ENCODE results near the gene CDHR5.

Gene CDHR5

DNA sequence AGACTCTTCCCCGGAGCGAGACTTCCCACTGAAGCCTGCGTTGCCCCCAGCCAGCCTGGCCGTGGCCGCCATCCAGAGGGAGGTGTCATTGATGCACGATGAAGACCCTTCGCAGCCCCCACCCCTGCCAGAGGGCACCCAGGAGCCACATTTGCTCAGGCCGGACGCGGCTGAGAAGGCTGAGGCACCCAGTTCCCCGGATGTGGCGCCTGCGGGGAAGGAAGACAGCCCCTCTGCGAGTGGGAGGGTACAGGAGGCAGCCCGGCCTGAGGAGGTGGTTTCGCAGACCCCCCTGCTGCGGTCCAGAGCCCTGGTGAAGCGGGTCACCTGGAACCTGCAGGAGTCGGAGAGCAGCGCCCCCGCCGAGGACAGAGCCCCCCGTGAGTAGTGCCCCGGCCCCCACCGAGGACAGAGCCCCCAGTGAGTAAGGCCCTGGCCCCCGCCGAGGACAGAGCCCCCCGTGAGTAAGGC lies 15.4 kb downstream of the CDHR5 start:
- DNase-seq: no peak

DNA sequence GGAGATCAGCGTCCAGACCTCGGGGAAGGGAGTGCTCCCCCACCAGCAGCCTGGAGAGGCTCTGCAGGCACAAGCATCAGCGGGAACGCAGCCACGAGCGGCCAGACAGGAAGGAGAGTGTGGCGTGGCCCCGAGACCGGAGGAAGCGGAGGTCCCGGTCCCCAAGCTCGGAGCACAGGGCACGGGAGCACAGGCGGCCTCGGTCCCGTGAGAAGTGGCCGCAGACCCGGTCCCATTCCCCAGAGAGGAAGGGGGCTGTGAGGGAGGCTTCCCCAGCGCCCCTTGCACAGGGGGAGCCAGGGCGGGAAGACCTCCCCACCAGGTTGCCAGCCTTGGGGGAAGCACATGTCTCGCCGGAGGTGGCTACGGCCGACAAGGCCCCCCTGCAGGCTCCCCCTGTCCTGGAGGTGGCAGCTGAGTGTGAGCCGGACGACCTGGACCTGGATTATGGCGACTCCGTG lies 15.9 kb downstream of the CDHR5 start:
- DNase-seq: no peak

DNA sequence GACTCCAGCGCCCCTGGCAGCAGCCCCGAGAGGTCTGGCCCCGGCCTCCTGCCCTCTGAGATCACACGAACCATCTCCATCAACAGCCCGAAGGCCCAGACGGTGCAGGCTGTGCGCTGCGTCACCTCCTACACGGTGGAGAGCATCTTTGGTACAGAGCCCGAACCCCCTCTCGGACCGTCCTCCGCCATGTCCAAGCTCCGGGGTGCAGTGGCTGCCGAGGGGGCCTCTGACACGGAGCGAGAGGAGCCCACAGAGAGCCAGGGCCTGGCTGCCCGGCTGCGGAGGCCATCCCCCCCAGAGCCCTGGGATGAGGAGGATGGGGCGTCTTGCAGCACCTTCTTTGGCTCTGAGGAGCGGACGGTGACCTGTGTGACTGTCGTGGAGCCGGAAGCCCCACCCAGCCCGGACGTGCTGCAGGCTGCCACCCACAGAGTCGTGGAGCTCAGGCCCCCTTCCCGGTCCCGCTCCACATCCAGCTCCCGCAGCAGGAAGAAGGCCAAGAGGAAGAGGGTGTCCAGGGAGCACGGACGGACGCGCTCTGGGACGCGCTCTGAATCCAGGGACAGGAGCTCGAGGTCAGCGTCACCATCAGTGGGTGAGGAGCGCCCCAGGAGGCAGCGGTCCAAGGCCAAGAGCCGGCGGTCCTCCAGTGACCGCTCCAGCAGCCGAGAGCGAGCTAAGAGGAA lies 16.6 kb downstream of the CDHR5 start:
- no peak for DNase-seq

DNA sequence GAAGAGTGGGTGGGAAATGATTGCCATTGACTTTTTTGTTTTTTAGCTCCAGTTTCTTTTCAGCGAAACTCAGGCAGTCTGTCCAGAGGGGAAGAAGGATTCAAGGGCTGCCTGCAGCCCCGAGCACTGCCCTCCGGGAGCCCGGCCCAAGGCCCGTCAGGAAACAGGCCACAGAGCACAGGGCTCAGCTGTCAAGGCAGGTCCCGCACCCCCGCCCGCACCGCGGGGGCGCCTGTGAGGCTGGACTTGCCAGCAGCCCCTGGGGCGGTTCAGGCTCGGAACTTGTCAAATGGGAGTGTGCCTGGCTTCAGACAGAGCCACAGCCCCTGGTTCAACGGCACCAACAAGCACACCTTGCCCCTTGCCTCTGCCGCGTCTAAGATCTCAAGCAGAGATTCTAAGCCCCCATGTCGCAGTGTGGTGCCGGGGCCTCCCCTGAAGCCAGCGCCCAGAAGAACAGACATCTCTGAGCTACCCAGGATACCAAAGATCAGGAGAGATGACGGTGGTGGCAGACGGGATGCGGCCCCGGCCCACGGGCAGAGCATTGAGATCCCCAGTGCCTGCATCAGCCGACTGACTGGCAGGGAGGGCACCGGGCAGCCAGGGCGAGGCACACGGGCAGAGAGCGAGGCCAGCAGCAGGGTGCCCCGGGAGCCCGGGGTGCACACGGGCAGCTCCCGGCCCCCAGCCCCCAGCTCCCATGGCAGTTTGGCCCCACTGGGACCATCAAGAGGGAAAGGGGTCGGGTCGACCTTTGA lies 17.6 kb downstream of the CDHR5 start:
- no peak for DNase-seq

DNA sequence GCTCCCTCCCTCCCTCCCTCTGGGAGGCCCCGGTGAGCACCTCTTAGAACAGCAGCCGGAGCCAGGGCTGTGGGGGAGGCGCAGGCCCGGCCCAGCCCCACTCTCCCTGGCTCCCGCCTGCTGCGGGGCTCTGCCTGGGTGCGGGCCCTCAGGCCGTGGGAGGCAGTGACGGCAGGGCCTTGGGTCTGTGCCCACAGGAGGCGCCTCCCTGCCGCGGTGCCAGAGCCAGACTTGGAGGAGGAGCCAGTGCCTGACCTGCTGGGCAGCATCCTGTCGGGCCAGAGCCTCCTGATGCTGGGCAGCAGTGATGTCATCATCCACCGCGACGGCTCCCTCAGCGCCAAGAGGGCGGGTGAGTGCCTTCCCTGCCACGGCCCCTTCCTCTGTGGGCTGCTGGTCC lies 18.5 kb downstream of the CDHR5 start:
- no peak for DNase-seq

DNA sequence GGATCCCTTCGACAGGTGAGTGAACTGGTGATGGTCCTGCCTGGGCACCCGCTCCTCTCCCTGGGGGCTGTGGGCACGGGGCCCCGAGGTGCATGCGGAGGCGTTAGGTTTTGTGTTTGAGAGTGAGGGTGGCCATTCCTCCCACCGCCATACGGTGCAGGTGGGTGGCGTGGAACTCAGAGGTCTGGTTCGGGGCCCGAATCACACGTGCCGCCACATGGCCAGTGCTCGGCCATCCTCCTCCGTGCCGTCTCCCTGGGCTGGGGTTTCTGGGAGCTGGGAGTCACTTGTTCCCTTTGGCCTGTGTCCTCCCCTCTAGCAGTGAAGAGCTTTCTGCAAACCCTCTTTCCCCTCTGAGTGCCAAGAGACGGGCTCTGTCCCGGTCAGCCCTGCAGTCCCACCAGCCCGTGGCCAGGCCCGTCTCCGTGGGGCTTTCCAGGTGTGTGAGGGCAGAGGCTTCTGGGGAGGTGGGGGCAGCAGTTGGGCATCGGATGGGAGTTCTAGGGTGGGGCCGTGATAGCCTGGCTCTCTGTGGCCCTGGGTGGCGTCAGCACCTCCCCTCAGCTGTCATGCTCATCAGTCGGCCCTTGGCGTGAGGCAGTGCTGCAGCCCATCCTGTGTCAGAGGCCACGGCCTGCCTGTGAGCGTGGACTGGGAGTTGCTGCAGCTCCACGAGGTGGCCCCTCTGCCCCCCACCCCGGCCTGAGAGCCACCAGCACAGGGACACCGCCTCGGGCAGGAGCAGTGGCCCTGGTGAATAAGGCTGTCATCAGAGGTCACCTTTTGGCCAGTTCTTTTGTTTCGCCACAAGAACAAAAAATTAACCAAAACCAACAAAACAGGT lies 19.2 kb downstream of the CDHR5 start:
- DNase-seq: no peak

DNA sequence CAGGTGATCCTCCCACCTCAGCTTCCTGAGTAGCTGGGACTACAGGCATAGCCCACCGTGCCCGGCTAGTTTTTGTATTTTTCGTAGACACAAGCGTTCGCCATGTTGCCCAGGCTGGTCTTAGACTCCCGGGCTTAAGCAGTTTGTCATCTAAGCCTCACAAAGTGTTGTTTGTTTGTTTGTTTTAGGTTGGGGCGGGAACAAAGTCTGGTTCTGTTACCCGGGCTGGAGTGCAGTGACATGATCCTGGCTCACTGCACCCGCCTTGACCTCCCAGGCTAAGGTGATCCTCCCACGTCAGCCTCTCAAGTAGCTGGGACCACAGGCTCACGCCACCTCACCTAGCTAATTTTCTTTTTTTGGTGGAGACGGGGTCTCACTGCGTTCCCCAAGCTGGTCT lies 21.6 kb downstream of the CDHR5 start:
- DNase-seq: no peak

DNA sequence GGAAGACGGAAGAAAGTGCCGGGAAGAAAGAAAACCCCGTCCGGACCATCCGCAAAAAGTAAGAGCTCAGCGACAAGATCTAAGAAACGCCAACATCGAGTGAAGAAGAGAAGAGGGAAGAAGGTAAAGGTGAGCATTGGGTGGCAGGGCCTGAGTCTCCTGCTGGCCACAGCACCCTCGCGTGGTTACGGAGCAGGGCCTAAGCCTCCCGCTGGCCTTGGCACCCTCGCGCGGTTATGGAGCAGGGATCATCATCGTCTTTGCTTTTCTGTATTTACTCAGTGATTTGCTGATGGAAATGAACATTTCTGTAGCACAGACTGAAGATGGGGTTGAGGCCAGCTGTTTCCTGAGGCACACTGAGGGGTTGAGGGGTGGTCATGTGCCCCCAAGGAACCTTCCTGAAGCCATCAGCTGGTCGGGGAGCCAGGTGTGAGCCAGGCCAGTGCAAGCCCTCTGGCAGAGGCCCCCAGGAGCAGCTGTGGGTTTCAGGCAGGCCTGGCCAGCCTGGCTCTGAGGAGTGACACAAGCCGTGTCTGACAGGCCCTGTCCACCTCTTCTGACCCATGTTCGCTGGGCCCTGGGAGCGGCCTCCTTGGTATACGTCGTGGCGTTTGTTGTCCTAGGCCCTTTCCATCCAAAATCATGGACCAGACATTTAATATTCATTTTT lies 23.0 kb downstream of the CDHR5 start:
- no peak for DNase-seq

DNA sequence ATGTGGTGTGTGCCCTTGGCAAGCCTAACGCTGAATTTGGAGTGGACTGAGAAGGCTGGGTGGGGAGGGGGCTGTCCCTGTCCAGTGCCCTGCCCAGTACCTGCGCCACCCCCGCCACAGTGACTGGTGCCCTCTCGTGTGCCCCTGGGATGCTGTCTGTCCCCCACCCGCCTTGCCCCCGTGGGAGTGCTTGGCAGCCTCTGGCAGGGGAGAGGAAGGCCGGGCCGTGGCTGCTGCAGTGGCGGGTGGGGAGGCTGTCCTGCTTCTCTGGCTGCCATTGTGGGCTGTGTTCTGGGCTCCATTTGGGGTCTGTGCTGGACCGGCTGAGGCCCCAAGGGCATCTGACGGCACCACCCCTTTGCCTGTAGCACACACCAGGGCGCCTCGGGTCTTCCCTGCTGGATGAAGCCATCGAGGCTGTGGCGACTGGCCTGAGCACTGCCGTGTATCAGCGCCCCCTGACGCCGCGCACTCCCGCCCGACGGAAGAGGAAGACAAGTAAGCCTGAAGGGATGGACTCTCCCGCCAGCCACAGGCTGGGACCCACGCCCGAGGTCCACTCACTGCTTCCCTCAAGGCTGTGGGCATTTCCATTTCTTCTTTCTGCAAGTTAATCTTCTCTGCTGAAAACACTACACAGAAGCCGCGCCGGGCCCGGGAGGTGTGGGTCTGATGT lies 26.6 kb downstream of the CDHR5 start:
- no peak for DNase-seq

DNA sequence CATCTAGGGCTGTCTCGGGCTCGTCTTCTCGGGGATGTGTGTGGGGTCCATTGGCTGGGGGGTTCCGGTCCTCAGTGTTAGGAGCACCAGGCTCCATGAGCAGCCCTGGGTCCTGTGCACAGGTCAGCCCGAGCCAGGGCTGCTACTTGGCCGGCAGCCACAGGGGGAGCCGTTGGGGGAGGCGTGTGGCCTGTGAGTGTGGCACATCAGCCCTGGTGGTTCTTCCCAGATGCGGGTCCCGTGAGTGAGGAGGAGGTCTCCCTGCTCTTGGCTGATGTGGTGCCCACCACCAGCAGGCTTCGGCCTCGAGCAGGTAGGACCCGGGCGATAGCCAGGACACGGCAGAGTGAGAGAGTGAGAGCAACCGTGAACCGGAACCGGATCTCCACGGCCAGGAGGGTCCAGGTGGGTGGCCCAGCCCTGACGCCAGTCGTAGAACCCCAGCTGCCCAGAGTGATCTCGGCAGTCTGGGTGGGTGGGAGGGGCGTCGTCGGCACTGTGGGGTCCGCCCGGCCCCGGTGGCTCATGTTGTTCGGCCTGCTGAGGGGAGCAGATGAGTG lies 27.5 kb downstream of the CDHR5 start:
- no peak for DNase-seq

DNA sequence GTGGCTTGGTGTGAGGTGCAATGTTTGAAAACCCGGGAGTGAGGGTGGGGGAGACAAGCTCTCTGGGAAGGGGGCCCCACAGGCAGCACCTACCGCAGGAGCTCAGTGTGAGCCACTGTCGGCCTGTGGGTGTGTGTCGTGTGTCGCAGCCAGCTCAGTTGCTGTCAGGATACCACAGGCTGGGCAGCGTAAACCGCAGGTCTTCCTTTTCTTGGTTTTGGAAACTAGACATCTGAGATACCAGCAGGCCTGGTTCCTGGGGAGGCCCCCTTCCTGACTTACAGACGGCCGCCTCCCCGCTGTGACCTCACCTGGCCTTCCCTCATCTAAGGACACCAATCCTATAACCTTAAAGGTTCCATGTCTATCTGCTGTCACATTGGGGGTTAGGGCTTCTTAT lies 28.4 kb downstream of the CDHR5 start:
- no peak for DNase-seq

DNA sequence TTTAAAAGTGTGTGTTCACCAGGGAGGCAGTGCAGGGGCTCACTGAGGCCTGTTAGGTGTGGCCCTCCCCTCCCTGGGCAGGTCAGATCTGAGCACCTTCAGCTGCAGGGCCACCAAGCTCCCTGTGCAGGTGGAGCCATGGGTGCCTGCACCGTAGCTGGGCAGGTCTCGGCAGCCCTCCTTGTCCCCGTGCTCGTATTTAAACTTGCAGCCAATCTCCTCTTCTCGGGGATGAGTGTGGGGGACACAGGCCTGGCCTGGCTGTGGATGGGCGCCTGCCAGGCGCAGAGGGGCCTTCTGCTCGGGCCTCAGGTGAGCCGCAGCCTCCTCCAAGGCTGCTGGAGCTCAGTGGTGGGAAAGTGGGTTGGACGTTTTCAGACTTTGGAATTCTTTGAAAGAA lies 29.4 kb downstream of the CDHR5 start:
- no peak for DNase-seq

DNA sequence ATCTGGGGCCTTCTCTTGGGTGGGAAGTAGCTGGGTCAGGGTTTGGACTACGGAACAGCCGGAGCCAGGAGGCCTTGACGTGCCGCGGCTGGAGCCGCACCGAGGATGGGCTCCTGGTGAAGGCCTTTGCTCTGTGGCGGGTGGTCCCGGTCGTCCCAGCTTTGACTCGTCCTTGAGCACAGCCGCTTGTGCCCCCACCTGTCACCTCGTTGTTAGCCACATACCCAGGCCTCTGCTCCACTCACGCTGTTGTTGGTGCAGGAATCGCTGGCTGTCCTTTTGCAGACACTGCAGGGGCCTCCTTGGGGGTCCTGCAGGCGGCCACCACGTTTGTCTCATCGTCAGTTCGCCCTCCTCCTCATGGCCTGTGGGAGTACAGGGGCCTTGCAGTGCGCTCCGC lies 31.4 kb downstream of the CDHR5 start:
- DNase-seq: no peak

DNA sequence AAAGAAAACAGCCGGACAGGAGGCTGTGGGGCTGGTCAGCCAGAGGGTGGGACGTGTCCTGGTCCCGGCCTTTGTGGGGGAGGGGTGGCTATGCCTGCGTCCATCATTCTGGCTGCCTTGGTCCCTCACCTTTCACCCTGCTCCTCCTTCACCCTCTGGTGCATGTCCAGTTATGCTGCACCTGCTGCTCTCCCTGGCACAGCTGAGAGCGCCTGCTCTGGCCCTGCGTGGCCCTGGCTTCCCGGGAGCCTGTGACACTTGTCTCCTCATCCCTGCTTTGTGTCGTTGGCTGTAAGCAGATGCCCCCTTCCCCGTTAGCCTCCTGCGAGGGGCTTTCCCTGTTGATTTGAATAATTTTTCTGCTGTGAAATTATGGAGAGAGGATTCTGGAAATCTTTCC lies 31.8 kb downstream of the CDHR5 start:
- DNase-seq: no peak

DNA sequence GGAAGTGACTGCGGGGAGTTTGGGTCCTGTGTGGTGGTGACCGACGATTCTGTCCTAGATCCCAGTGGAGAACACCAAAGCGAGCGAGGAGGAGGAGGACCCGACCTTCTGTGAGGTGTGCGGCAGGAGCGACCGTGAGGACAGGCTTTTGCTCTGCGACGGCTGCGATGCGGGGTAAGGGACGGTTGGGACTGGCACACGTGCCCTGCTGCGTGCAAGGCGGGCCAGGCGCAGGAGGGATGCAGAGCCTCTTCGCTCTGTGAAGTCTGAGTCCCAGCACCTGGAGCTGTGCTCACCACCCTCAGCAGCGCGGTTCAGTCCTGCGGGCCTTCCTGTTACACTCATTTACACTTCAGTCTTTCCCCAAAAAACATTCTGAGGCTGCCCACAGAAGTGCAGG lies 32.3 kb downstream of the CDHR5 start:
- DNase-seq: no peak

DNA sequence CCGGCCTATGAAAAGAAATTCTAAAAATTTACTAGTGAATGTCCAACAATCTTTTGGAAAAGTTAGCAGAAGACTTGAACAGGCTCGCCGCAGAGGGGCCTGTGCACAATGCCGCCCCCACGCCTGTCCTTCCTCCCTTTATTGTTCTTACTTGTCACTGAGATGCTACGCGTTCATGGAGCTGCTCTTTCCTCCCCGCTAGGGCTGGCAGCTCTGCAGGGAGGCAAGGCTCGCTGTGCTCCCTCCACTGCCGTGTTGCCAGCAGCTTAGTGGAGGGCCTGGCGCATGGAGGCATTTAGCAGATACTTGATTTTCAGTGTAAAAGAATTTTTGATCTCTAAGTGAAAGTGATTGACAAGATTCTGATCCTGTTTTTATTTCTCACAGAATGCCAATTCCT lies 33.8 kb downstream of the CDHR5 start:
- DNase-seq: no peak

DNA sequence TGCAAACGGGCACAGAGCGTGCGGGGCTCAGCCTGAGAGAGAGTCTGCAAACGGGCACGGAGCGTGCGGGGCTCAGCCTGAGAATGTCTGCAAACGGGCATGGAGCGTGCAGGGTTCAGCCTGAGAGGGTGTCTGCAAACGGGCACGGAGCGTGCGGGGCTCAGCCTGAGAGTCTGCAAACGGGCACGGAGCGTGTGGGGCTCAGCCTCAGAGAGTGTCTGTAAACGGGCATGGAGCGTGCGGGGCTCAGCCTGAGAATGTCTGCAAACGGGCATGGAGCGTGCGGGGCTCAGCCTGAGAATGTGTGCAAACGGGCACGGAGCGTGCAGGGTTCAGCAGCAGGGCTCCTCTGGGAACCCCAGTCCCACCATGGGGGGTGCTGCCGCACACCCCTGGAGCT lies 35.0 kb downstream of the CDHR5 start:
- DNase-seq: no peak

DNA sequence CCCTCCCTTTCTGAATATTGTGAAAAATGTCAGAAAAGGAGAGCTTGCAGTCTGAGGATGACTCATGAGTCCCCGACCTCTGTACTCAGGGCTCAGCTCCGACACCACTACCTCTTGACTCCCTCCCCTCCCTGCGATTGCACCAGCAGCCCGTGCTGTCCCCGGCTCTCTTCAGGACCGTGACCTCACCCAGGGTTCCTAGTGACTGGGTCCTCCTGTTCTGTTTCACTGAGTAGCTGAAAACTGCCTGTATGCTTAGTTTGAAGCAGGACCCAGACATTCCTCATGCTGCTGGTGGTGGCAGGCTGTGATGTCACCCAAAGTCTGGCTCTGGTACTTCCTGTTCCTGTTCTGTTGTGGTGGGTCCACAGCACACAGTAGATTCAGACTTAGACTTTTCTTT lies 36.8 kb downstream of the CDHR5 start:
- no peak for DNase-seq

DNA sequence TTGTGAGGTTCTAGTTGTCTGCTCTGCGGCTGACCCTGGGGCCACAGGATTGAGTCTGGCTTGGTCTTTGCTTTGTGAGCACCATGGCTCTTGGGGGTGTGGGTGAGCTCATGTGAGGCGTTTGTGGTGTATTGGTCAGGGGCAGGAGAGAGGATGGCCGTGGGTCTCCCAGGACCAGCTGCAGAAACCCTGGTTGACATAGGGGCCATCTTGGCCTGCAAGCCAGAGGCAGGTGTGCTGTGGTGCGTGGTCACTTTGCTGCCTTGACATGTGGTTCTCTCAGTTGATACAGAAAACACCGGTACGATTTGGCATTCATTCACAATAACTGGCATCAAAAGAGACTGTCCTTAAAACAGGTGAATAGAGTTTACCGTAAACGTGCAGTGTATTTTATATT lies 37.2 kb downstream of the CDHR5 start:
- DNase-seq: no peak

DNA sequence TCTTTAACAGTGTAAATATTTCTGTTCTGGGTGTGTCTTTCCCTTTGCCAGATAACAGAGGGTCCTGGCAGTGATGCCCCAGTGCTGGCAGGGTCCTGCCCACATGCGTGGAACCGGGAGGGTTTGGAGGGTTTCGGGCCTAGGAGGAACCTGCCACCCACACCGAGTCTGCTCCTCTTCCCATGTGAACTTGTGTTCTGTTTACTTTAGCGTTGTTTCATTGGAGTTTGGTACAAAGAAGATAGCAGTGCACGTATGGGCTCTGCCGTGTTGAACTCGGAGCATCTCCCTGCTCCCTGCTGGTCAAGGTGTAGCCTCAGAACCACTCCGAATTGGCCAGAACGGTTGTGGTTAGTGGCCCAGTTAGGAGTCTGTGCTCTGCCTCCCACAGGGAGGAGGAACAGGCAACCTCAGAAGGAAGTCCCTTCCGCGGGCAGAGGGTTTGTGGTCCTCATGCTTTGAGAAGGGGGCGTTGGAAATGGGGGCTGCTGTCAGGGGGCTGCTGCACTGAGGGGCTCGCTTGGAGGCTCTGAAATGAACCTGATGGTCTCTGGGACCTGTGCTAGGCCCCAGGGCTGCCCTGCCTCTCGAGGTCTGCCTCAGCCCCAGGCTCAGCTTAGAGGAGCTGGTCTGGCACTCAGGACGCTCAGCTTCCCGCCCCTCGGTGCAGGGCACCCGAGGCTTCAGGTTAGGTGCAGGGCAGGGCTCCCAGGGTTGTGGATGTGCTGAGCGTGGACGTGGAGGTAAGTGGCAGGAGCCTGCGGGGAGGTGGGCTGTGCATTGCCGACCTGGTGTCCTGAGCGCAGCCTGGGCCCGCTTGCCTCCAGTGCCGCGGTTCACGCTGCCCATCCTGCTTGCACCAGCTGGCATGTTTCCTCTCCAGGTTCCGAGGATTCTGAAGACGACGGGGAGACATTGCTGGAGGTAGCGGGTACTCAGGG lies 38.1 kb downstream of the CDHR5 start:
- DNase-seq: no peak

DNA sequence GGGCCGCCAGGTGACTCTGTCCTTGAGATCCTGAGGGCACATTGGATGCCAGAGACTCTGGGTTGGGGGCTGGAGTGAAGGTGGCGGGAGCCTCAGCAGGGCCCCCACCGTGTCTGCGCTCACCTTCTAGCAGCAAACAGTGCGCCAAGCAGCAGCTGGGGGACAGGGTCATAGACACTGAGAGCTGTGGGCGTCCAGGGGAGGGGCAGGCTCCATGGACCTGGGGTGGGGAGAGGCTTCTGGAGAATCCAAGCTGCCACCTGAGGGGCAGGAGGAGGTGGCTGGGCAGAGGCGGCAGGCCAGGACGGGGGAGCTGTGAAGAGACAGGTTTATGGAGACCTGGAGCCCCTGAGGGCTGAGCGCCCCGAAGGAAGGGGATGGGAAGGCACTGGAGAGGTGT lies 40.5 kb downstream of the CDHR5 start:
- DNase-seq: no peak
